HG03520 (cell line): ENCODE measurements around the gene MARCHF9.

Experiments used
- ATAC-seq: cut with Tn5 transposase; IDR thresholded peaks from one replicate; pipeline ENCODE4 v1.9.1; 2021; ENCODE audit warnings: mild to moderate bottlenecking, moderate library complexity; ENCODE audit not compliant: unreplicated experiment

Gene MARCHF9

GRCh38 chr12:57793920-57794319, 39.0 kb downstream of the MARCHF9 start:
- ATAC-seq = no peak

DNA sequence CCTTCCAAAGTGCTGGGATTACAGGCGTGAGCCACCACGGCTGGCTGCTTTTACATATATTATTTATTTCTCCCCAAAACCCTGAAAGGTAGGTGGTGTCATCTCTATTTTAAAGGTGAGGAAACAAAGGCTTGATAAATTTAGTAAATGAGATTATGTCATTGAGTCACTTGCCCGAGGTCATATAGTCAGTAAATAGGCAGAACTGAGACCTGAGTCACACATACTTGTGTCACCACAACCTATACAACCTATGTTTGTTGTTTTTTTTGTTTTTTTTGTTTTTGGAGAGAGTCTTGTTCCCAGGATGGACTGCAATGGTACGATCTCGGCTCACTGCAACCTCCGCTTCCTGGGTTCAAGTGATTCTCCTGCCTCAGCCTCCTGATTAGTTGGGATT, 40.5 kb downstream of the MARCHF9 start:
- ATAC-seq = no peak

DNA sequence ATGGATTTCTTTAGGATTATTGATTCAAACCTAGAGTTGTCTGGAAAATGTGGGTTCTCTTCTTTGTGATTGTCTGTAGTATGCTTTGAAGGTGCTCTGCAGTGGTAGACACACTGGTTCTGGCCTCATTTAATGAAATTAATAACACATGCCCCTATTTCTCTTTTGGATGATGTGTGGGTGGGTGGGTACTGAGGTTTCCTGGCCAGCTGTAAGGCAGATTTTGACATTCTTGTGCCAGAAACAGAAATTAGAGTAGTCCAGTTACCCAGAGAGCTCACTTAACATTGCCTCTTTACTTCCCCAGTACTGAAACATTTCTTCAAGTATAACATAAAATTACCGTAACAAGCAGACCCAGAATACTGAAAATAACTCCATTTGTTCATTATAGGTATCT, 42.1 kb downstream of the MARCHF9 start:
- ATAC-seq = no peak

- ATAC-seq = no peak
Measured at GRCh38 chr12:57797933-57798332, 43.0 kb downstream of the MARCHF9 start.

DNA sequence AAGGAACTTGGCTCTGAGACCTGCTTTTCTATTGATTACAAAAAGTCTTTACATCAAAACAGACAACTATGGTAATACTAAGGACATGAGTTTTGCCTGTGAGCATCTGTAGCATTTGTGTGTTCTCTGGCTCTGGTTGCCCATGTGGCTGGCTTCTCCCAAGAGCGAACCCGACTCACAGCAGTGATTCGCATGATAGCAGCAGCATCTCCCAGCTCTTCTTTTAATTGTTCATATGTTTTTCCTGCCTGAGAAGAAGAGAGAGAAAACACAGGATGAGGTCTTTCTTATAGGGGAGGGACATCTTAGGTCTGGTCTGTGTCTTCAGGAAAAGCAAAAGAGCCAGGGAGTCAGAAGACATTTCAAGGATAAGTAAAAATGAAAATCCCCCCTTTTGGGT, 46.1 kb downstream of the MARCHF9 start:
- ATAC-seq = no peak

GRCh38 chr12:57802607-57803006, 47.7 kb downstream of the MARCHF9 start:
- ATAC-seq = no peak

DNA sequence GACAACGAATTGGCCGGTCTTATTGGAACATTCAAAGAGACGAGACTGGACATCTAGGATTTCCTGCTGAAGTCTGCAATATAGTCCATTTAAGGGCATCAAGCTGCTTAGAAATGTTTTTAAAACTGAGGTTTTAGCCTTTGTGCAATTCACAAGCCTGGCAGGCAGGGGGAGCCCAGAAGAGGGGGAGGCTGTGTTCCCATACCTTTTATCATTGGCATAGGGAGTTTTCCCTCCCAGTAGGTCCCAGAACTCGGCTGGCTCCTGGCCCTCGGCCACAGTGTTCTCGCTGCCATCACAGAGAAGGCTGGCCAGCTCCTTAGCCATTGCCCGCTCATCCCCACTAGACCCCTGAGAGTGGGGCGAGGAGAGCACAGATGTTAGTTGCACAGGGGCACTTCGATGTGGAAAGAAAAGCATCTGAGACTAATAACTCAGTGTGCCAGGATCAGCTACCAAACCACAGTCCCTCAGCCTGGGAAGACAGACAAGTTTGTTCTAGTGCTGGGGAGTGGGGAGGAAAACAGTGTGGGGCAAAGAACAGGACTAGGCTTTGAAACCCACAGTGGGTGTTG, 48.5 kb downstream of the MARCHF9 start:
- ATAC-seq = no peak

DNA sequence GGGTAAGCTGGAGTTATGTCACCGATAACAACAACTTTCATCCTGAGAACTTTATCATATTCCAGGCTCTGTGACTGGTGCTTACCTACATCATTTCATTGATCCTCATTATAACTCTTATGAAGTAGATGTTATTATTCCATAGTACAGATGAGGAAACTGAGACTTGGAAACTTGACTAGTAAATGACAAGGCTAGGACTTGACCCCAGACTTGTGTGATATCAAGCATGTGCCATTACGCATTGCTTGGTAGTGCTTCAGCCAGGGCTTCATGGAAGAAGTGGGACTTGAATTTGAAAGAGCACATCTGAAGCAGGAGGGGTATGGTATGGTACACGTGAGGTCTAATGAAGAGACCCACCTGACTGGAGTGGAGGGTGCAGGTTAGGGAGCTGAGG, 51.8 kb downstream of the MARCHF9 start:
- ATAC-seq = no peak

DNA sequence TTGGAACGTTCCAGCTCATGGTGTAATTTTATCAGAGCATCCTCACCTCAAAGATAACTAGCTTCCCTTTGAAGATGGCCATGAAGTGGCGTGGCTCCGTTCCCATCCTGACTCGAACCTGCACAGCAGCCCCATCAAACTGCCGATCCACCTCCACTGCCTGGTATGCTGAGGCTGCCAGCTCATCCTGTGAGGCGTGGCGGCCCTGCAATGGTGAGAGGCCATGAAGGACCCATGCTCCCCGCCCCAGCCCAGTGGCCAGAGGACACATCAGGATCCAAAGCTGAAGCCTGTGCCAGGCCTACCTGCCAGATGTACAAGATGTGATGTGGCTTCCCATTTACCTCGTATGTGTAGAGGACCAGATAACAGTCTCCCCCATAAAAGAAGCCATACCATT, 52.4 kb downstream of the MARCHF9 start:
- ATAC-seq = no peak

DNA sequence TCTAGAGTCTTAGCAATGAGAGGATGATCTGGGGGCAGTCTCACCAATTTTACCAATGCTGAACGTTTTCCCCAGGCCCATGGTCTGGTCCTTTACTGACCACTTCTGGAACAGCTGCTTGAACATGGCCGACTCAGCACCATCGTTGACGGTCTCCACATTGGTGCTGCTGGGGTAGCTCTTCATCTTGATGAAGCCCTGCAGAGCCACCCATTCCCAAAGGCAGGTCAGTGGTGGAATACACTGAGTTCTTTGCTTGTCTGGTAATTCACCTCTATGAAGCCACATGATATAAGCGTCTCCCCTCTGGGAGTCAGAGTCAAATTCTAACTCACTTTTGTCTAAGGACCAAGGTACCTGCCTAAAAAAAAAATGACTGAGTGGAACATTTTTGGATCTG, 53.4 kb downstream of the MARCHF9 start:
- ATAC-seq = no peak

- ATAC-seq = no peak
Measured at GRCh38 chr12:57809425-57809824, 54.5 kb downstream of the MARCHF9 start.
